DOHH2 (cell line): ENCODE measurements around the gene ANKLE2.
A peak's percentile ranks its signal among the peaks of the same experiment; 100 is the strongest.

ENCODE experiments used
- H3F3A ChIP-seq: fragments of 200-600 bp; sonication (generic), shearing (Covaris generic); 2 replicates; pipeline ENCODE4 v1.6.0; 2016; ENCODE audit warnings: antibody characterized with exemption, mild to moderate bottlenecking; ENCODE audit not compliant: control insufficient read depth, insufficient read depth
- H3K27ac ChIP-seq: fragments of 200-600 bp; sonication (generic); 2 replicates; pipeline ENCODE4 v1.5.1; 2014; ENCODE audit warnings: low read depth, mild to moderate bottlenecking, low read length, moderate library complexity
- H3K27me3 ChIP-seq: fragments of 200-600 bp; sonication (generic); 2 replicates; pipeline ENCODE4 v1.6.1; 2014; ENCODE audit warnings: mild to moderate bottlenecking, low read length, mixed read lengths; ENCODE audit not compliant: control insufficient read depth
- H3K36me3 ChIP-seq: fragments of 200-600 bp; sonication (generic); 2 replicates; pipeline ENCODE4 v1.6.1; 2014; ENCODE audit warnings: mild to moderate bottlenecking, low read length, moderate library complexity, mixed read lengths; ENCODE audit not compliant: control insufficient read depth
- H3K4me1 ChIP-seq: fragments of 200-600 bp; sonication (generic); 2 replicates; pipeline ENCODE4 v1.6.1; 2014; ENCODE audit warnings: mild to moderate bottlenecking, low read length, mixed read lengths; ENCODE audit not compliant: control insufficient read depth
- H3K4me2 ChIP-seq: fragments of 200-600 bp; sonication (generic); 2 replicates; pipeline ENCODE4 v1.6.0; 2014; ENCODE audit warnings: mild to moderate bottlenecking, low read length, moderate library complexity
- H3K4me3 ChIP-seq: fragments of 200-600 bp; sonication (generic); 2 replicates; pipeline ENCODE4 v1.5.1; 2014; ENCODE audit warnings: mild to moderate bottlenecking, low read length, mixed read lengths
- H3K79me2 ChIP-seq: fragments of 200-600 bp; sonication (generic); 2 replicates; pipeline ENCODE4 v1.6.1; 2014; ENCODE audit warnings: mild to moderate bottlenecking, low read length, mixed read lengths; ENCODE audit not compliant: control insufficient read depth
- H3K9me2 ChIP-seq: fragments of 200-600 bp; sonication (generic); replicated peaks from 2 replicates; pipeline ENCODE4 v1.6.1; 2014; ENCODE audit warnings: mild to moderate bottlenecking, low read length, mixed read lengths; ENCODE audit not compliant: control insufficient read depth
- H3K9me3 ChIP-seq: fragments of 200-600 bp; sonication (generic); 2 replicates; pipeline ENCODE4 v1.6.1; 2014; ENCODE audit warnings: antibody characterized with exemption, low read length, mixed read lengths; ENCODE audit not compliant: control insufficient read depth, insufficient read depth
- H4K20me1 ChIP-seq: fragments of 200-600 bp; sonication (generic); 2 replicates; pipeline ENCODE4 v1.6.0; 2014; ENCODE audit warnings: low read depth, mild to moderate bottlenecking, antibody characterized with exemption, low read length, moderate library complexity; ENCODE audit not compliant: control insufficient read depth, insufficient read depth
- EZH2phosphoT487 ChIP-seq: fragments of 200-600 bp; sonication (generic); IDR thresholded peaks from 2 replicates; pipeline ENCODE4 v1.6.1; 2017; ENCODE audit warnings: borderline replicate concordance, mild to moderate bottlenecking, antibody characterized with exemption, low read length, moderate library complexity, mixed read lengths
- TF ChIP-seq, protein P1 (sequence below): fragments of 200-600 bp; sonication (generic); IDR thresholded peaks from one replicate; pipeline ENCODE4 v1.5.1; 2014; ENCODE audit warnings: antibody characterized with exemption, mild to moderate bottlenecking, low read depth, low read length; ENCODE audit not compliant: poor library complexity, severe bottlenecking

Gene ANKLE2

DNA sequence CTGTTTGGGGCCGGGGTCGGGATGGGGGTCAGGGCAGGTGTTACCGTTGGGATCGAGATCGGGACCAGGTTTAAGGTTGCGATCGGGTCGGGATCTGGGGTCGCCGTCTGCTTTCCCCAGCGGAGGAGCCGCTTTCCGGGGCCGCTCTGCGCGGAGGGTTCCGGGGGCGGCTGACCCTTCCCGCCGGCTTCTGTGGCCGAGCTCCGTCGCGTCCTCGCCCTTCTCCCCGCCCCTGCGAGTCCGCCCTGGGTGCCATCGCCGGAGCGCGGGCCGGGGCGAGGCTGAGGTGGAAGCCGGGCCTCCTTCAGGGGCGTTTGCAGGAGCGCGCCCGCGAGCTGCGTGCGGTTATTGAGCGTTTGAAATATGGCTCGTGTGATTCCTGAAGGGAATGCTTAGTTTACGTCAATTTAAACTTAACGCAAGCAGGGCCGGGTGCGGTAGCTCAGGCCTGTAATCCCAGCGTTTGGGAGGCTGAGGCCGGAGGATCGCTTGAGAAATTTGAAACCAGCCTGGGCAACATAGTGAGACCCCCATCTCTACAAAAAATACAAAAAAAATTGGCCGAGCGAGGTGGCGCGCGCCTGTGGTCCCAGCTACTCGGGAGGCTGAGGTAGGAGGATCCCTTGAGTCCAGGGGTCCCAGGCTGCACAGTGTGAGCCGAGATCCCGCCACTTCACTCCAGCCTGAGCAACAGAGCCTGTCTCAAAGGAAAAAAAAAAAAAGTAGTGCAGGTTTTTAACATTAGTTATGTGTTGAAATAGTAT lies 50.4 kb downstream of the ANKLE2 start:
- Histone ChIP-seq H3K4me3 (peak overlapping the region; percentile 80), H3K27me3 (no peaks in the 10 kb centered on the region), H3K9me2 (no peaks in the 10 kb centered on the region), H4K20me1 (0 out of 2 replicates have a peak, but pooled peaks cover 7% of the 10 kb centered on the region), H3K4me2 (peak overlapping the region; percentile 70), H3K4me1 (peaks cover 23% of the 10 kb centered on the region; the same call in 1 of the 2 replicates), H3K9me3 (no peaks in the 10 kb centered on the region), H3K36me3 (peaks cover 55% of the 10 kb centered on the region), H3F3A (peaks cover 8% of the 10 kb centered on the region; the same call in 1 of the 2 replicates), H3K79me2 (peaks cover 84% of the 10 kb centered on the region), H3K27ac (peak overlapping the region; percentile 77)
- TF ChIP-seq, protein P1, sequence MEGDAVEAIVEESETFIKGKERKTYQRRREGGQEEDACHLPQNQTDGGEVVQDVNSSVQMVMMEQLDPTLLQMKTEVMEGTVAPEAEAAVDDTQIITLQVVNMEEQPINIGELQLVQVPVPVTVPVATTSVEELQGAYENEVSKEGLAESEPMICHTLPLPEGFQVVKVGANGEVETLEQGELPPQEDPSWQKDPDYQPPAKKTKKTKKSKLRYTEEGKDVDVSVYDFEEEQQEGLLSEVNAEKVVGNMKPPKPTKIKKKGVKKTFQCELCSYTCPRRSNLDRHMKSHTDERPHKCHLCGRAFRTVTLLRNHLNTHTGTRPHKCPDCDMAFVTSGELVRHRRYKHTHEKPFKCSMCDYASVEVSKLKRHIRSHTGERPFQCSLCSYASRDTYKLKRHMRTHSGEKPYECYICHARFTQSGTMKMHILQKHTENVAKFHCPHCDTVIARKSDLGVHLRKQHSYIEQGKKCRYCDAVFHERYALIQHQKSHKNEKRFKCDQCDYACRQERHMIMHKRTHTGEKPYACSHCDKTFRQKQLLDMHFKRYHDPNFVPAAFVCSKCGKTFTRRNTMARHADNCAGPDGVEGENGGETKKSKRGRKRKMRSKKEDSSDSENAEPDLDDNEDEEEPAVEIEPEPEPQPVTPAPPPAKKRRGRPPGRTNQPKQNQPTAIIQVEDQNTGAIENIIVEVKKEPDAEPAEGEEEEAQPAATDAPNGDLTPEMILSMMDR, result no peak
- no peak for TF ChIP-seq EZH2phosphoT487

DNA sequence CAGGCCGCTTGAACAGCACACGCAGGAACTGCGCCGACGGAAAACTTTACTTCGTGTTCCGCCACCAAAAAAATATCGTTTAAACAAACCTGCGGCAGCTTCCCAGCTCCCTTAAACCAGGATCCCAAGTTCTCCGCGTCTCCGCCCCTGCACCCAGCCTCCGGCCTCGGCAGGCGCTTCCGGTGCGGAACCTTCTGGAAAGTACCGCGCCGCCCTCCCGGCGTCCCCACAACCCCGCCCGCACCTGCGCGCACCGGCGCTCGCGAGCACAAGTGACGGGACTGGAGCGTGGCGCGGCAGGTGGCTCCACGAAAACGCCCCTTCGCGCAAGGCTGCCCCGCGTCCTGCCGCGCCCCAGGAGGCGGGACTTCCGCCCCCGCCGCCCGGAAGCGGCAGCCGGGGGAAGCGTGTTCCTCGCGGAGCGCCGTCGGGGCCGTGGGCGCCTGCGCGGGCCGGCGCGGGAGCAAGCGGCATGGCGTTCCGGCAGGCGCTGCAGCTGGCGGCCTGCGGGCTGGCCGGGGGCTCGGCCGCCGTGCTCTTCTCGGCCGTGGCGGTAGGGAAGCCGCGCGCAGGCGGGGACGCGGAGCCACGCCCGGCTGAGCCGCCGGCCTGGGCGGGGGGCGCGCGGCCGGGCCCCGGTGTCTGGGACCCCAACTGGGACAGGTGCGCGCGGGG lies 51.1 kb downstream of the ANKLE2 start, which contains the start of gene PGAM5:
TSS of gene PGAM5 (plus strand) at position 438 of the 675 bp plus-strand sequence. CDS start at position 473, 35 bp downstream.
- H3K79me2 ChIP-seq, result peaks cover 82% of the 10 kb centered on the region
- H3K4me3 ChIP-seq, result peak within 1 kb of the TSS; percentile 80
- H3F3A ChIP-seq, result peaks cover 8% of the 10 kb centered on the region; the same call in 1 of the 2 replicates
- H4K20me1 ChIP-seq, result 0 out of 2 replicates have a peak, but pooled peaks cover 7% of the 10 kb centered on the region
- peaks cover 51% of the 10 kb centered on the region for H3K36me3 ChIP-seq
- H3K4me2 ChIP-seq, result peak within 1 kb of the TSS; percentile 70
- H3K4me1 ChIP-seq, result peaks cover 23% of the 10 kb centered on the region; the same call in 1 of the 2 replicates
- H3K27me3 ChIP-seq, result no peaks in the 10 kb centered on the region
- no peaks in the 10 kb centered on the region for H3K9me3 ChIP-seq
- no peaks in the 10 kb centered on the region for H3K9me2 ChIP-seq
- H3K27ac ChIP-seq, result peak within 1 kb of the TSS; percentile 77
- TF ChIP-seq EZH2phosphoT487, result no peak
- TF ChIP-seq, protein P1, result no peak

DNA sequence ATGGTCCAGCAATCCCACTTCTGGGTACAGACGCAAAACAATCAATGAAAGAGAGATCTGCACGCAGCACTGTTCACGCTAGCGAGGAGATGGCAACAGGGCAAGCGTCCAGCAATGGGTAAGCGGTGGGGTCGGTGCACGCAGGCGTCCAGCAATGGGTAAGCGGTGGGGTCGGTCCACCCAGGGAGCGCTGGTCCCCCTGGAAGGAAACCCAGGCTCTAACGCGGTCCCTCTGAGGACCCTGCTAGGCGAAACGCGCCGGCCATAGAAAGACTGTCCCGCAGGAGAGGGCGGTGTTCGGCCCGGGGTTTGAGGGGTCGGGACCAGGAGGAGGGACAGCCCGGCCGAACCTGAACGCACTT lies 51.6 kb downstream of the ANKLE2 start:
- H3K27ac ChIP-seq, result peak overlapping the region; percentile 77

More for the DNA sequence above, 51.6 kb downstream of the ANKLE2 start:
- Histone ChIP-seq H3K4me1 (peaks cover 23% of the 10 kb centered on the region; the same call in 1 of the 2 replicates), H3K79me2 (peaks cover 80% of the 10 kb centered on the region), H3K36me3 (peaks cover 49% of the 10 kb centered on the region), H3K4me3 (peak overlapping the region; percentile 80), H3K27me3 (no peaks in the 10 kb centered on the region), H4K20me1 (0 out of 2 replicates have a peak, but pooled peaks cover 7% of the 10 kb centered on the region), H3K4me2 (peak overlapping the region; percentile 70), H3K9me2 (no peaks in the 10 kb centered on the region), H3F3A (peaks cover 8% of the 10 kb centered on the region; the same call in 1 of the 2 replicates), H3K9me3 (no peaks in the 10 kb centered on the region)
- no peak for TF ChIP-seq EZH2phosphoT487
